Fibroblast of lung (primary cell): ENCODE data around the gene ITIH2.
"Not testable (repeated sequence)": the region's sequence is repeated elsewhere in the genome, so short reads cannot be mapped to it uniquely, and the experiment has no call there.

Experiments
- CTCF ChIP-seq, 2 donors: IDR thresholded peaks in 1 of 2; conservative IDR thresholded peaks in 1 of 2; 1 replicate in 1 of 2; 2 replicates in 1 of 2; pipeline ENCODE4 v1.5.1; 2011 to 2012; ENCODE audit warnings: low read length in 2 of 2, control low read depth in 1 of 2, inconsistent platforms in 1 of 2, low read depth in 1 of 2, mild to moderate bottlenecking in 1 of 2
- EZH2 ChIP-seq: IDR thresholded peaks from 2 replicates; pipeline ENCODE4 v1.5.1; 2012; ENCODE audit warnings: low read length, control low read depth, mild to moderate bottlenecking; ENCODE audit errors: missing control alignments

- TF ChIP-seq CTCF (conservative IDR thresholded peaks at IDR 0.05 in 1 of 2, IDR thresholded peaks at IDR 0.05 in 1 of 2; ENCODE audit: low read depth in 1 of 2, low read length in 2 of 2); EZH2: not testable (repeated sequence)
Observed at GRCh38 chr10:7748637-7749036, 45.5 kb downstream of the ITIH2 start.
